Stimulated activated CD8-positive, alpha-beta memory T cell treated with anti-CD3 and anti-CD28 coated beads, Interleukin-12 subunit alpha, Interleukin-12 subunit beta, amount 100 ng/mL, for 4 hours (primary cell): Measurements from ENCODE around the gene PBLD.
A peak's percentile ranks its signal among the peaks of the same experiment; 100 is the strongest.

Experiments used
- DNase-seq: peaks from one replicate; pipeline ENCODE4 v3.0.0-alpha.2; 2020; ENCODE audit warnings: low read depth

The PBLD gene

DNA sequence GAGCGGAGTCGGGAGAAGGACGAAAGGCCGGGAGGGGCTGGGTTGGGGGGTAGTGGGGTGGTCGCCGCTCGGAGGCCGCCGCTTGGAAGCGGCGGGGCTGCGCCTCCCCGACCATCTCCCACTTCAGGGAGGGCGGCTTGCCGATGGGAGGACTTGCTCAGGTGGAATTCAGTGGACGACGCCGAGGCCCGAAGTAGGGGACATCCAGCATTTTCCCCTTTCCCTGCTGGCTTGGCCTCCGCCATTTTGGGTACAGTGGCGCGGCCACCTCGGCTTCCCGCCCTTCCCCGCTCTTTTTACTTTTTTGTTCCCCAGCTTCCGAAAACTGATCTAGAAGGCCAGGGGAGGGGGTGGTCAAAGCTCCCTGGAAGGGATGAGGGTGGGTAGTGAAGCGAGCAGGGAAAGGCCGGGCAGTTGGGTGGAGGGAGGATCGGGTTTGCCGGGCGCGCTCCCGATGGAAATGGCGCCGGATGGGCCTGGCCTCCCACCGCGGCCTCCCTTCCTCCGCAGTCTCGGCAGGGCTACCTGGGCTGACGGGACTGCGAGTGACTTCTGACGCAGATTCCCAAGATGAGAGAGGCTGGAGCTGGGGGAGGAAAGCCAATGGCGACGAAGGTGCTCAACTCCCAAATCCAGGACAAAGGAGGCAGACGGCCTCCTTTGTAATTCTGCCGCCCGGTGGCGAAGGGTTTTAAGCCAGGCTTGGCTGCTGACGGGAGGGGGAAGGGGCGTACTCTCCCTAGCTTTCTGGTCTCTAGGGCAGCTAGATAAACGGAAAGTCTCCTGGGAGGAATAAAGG lies at the start of gene PBLD:
Gene PBLD, minus strand, starts transcription at position 670 of the 799 bp plus-strand sequence. CDS start 26,084 bp downstream, outside the sequence.
- DNase-seq = peak; percentile 33

- no peak for DNase-seq
These were observed 38.9 kb upstream of the PBLD start for GRCh38 chr10:68371604-68372003.

- DNase-seq = no peak
These were observed 34.4 kb upstream of the PBLD start for GRCh38 chr10:68367121-68367520.

GRCh38 chr10:68366600-68366999 lies 33.9 kb upstream of the PBLD start:
- DNase-seq = no peak

- no peak for DNase-seq
These were observed 32.9 kb upstream of the PBLD start for GRCh38 chr10:68365611-68366010.

DNA sequence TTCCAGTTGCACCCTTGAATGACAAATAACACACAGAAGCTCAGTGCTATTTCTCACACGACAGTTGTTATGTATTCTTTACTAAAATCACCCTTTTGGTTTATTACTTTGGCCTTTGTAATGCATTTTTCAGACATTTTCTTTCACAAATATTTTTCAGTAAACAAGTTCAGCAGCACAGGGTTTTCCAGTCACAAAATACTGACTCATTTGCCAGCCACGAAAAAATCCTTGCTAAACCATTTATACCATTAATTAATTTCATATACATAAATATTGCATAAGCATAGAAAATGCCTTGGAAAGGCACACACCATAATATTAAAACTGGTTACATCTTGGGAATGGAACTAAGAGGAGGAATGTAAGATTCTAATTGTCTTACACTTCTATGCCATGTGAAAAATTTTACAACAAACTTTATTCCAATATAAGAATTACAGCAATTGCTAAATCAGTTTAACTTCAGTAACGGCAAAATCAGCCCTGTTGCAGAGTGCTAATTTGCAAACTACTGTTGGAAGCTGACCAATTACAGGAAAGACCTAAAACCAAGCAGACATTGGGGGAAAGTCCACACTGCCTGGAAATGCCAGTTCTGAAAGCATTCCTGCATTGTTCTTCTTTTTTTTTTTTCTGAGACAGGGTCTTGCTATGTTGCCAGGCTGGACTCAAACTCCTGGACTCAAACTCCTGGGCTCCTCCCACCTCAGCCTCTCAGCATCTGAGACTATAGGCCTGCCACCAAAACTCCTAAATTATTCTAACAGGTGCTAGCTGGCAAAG lies 31.6 kb upstream of the PBLD start:
- no peak for DNase-seq

GRCh38 chr10:68362590-68362989 lies 29.9 kb upstream of the PBLD start:
- no peak for DNase-seq

DNA sequence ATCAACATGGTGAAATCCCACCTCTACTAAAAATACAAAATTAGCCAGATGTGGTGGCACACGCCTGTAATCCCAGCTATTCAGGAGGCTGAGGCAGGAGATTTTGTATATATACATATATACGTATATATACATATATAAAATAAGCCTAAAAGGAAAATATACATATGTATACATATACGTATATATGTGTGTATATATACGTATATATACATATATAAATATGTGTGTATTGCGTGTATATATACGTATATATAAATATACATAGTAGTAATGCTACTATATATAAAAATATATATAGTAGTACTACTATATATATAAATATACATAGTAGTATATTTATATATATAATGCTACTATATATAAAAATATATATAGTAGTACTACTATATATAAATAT lies 26.5 kb upstream of the PBLD start:
- DNase-seq = no peak

GRCh38 chr10:68353537-68353936 lies 20.8 kb upstream of the PBLD start:
- no peak for DNase-seq

- no peak for DNase-seq
These were observed 15.6 kb upstream of the PBLD start for GRCh38 chr10:68348265-68348741.

GRCh38 chr10:68346774-68347173 lies 14.0 kb upstream of the PBLD start:
- DNase-seq = no peak

DNA sequence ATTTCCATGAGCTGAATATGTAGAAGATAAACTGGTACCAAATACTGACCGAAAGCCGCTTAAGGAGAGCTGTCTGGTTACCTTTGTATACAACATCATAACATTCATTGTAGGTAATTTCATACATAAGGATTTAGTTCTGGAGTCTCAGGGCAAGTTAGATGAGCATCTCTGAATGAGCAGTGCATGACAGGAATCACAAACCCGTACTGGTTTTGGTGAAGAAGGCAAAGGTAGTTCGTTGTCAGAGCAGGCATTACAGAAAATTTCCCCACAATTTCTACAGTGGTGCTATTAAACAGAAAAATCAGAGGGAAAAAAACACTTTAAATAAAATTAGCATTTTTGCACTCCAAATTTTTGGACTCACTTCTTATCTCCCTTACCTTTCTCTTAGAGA lies 12.9 kb upstream of the PBLD start:
- DNase-seq = no peak

GRCh38 chr10:68342909-68343516 lies 10.3 kb upstream of the PBLD start:
- DNase-seq = no peak

DNA sequence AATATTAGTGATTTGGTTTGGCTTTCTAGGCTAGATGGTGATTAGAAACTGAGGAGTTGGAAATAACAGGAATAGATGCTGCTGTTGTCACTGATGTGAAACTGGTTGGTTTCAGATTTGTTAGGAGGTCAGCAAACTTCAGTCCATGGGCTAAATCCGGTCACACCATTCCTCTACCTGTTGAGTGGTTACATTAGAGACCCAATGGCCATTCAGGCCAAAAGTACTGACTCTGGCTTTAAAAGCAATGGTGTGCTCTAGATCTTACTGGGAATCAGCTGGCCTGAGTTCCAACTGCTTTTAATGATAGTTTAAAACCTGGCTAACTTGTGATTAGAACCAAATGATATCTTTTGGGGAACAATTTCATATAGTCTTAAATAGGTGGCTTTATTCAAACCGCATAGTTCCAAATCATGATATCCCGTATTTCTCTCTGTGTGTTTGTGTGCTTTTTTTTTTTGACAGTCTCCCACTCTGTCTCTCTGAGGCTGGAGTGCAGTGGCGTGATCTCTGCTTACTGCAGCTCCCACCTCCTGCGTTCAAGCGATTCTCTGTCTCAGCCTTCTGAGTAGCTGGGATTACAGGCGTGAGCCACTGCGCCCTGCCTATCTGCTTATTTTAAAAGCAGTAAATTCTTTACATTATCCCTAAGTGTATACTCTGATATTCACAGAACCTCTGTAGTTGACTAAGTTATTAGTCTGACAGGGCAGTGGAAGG lies 7.8 kb upstream of the PBLD start:
- DNase-seq = no peak

GRCh38 chr10:68336754-68337351 lies 4.1 kb upstream of the PBLD start:
- no peak for DNase-seq

GRCh38 chr10:68334672-68335467 lies 2.1 kb upstream of the PBLD start:
- no peak for DNase-seq

DNA sequence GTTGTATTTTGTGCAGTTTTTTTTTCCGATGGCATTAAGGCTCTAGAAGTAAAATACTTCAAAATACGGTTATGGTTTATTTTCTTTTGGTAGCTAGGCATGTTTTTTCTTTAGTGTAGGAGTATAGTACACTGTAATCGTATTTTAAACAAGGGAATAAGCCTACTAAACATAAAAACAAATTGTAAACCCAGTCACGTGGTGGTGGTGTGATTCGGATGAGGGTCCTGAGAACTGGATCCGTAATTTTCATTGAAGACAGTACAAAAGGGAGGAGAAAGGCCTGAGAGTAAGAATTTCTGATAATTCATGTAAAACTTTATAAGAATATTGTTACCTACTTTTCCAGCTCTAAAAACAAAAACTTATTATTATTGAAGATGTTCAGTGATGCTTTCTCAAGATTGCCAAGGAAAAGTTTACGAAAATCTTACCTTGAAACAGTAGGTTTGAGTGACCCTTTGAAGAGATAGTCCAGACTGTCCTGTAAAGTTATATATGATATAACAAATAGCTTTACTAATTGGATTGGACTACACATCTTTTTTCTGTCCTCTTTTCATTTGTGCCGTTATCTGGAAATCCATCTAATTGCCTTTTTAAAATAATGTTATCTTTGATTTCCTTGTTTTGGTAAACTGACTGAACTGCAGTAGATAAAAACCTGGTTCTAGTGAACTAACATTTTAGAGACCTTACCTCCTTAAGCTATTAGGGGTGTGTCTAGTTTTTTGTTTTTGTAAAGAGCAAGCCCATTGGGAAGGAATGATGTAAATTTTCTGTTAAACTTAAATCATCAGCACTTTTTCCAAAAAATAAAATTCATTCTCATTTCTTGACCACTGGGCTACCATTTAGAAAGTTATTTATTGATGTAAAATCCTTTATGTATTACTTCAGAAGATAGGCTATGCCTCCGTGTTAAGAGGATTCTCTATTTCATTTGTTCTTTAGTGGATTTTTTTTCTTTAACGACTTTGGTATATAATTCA lies 1.0 kb upstream of the PBLD start:
- no peak for DNase-seq

- no peak for DNase-seq
These were observed 299 bp upstream of the PBLD start for GRCh38 chr10:68333058-68333395.

DNA sequence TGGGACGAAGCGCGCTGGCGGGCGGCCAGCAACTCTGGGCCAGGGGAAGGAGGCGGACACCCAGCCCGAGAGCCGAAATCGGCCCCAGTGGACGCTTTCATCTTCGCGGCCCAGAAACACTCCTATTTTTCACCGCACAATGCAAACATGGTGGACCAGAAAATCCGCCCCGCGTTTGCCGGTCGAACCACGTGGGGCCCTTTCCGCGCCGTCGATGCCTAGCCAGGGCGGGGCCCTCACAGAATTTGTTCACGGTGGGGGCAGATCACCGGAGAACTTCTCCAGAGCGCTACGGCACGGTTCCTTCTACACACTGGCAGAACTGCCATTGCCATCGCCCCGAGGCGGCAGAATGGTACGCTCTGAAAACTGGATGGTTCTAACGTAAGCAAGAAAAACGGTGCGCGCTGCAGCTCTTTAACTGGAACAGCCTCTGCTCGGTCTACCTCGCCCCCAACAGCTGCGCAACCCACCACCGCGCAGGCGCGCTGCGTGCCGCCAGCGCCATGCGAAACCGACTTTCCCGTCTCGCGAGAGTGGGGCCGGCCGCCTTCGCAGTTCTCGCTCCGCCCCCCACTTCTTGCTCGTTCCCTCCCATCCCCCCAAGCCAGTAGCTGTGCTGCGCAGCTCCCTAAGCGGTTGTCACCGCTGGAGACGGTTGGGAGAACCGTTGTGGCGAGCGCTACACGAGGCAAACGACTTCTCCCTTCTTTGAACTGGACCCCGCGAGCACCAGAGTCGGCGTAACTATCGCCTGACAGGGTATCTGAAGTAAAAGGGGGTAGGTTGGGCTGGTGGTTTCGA lies 1.1 kb downstream of the PBLD start, which contains the start of gene HNRNPH3:
Gene HNRNPH3, plus strand, starts transcription at position 610 of the 804 bp plus-strand sequence. CDS start 5,158 bp downstream, outside the sequence.
- peak; percentile 98 for DNase-seq
